ENCODE measurements around the gene SF1.

SF1 gene

DNA sequence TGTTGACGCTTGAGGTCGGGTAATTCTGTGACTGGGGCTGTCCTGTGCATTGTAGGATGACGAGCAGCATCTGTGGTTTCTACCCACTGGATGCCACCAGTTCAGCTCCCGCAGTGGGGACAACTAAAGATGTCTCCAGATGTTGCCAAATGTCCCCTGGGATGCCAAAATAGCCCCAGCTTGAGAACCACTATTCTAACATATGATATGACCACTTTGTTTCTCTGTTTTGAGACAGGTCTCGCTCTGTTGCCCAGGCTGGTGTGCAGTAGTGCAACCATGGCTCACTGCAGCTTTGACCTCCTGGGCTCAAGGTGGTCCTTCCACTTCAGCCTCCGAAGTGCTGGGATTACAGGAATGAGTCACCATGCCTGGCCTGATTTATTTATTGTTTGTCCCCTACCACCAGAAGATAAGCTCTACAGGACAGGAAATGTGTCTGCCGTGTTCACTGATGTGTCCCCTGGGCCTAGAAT lies 36.4 kb upstream of the SF1 start:
- TF ChIP-seq, protein P1, sequence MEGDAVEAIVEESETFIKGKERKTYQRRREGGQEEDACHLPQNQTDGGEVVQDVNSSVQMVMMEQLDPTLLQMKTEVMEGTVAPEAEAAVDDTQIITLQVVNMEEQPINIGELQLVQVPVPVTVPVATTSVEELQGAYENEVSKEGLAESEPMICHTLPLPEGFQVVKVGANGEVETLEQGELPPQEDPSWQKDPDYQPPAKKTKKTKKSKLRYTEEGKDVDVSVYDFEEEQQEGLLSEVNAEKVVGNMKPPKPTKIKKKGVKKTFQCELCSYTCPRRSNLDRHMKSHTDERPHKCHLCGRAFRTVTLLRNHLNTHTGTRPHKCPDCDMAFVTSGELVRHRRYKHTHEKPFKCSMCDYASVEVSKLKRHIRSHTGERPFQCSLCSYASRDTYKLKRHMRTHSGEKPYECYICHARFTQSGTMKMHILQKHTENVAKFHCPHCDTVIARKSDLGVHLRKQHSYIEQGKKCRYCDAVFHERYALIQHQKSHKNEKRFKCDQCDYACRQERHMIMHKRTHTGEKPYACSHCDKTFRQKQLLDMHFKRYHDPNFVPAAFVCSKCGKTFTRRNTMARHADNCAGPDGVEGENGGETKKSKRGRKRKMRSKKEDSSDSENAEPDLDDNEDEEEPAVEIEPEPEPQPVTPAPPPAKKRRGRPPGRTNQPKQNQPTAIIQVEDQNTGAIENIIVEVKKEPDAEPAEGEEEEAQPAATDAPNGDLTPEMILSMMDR (IDR thresholded peaks at IDR 0.05; ENCODE audit: low read depth, low read length) = no peak
- no peak overlapping the region for H3K4me3 ChIP-seq (ENCODE audit: low read depth, low read length)

DNA sequence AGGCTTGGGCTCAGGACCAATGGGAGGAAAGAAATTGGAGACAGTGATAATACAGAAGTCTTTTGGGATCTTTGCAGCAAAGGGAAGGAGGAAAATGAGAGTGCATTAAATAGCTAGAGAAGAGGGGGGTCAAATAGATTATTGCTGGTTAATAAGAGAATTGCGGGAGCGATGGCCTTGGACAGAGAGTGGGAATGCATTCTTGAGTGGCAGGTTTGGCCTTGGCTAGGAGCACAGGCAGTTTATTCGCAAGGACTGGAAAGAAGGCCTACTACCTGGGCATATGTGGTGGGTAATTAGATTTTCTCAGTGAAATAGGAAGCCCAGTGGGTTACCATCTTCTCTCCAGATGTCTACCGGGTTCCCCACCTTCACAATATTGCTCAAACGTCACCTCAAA lies 35.5 kb upstream of the SF1 start:
- TF ChIP-seq, protein P1 (IDR thresholded peaks at IDR 0.05; ENCODE audit: low read depth, low read length) = no peak
- H3K4me3 ChIP-seq (ENCODE audit: low read depth, low read length) = no peak overlapping the region

DNA sequence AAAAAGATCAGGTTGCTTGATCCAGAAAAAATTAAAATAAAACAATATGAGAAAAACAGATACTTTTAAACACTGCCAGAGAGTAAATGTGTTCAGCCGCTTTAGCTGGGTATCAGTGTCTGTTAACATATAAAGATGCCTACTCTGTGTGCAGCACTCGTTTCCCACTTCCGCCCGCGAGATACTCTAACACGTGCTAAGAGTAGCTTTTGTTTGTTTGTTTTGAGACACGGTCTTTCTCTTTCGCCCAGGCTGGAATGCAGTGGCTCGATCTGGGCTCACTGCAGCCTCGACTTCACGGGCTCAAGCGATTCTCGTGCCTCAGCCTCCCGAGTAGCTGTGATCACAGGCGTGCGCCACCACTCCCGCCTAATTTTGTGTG lies 32.5 kb upstream of the SF1 start:
- peak overlapping the region; percentile 71 for H3K4me3 ChIP-seq (ENCODE audit: low read depth, low read length)

DNA sequence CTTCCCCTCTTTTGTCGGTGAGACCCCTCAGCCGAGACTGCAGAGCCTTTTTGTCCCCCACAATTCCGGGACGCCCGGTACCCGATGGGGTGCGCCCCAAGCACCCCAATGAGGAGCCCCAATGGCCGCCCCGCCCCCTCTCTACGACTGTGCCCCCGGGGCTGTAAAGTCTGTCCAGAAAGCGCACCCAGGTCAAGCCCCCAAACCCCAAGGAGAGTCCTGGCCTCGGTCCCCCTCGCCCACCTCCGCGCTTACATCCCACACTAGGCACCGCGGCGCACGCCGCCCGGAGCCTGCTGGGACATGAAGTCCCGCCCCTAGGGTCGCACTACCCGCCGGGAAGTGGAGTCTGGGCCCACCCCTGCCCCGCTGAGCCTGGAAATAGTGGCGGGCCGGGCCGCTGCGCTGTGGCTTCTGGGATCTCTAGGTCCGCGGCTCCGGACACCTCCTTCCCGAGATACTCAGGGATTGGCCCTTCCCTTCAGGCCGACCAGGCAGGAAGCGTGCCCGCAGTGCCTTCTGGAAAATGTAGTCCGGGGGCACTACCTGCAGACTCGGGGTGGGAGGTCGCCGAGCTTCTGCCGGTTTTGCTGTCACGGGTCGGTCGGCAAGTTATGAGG lies 32.0 kb upstream of the SF1 start, which contains the start of gene MEN1:
TSS of gene MEN1 (minus strand) at position 281 of the 620 bp plus-strand sequence. CDS start 442 bp downstream, outside the sequence.
- TF ChIP-seq, protein P1 (IDR thresholded peaks at IDR 0.05; ENCODE audit: low read depth, low read length) = no peak

More for the DNA sequence above, 32.5 kb upstream of the SF1 start:
- TF ChIP-seq, protein P1 (IDR thresholded peaks at IDR 0.05; ENCODE audit: low read depth, low read length) = no peak

DNA sequence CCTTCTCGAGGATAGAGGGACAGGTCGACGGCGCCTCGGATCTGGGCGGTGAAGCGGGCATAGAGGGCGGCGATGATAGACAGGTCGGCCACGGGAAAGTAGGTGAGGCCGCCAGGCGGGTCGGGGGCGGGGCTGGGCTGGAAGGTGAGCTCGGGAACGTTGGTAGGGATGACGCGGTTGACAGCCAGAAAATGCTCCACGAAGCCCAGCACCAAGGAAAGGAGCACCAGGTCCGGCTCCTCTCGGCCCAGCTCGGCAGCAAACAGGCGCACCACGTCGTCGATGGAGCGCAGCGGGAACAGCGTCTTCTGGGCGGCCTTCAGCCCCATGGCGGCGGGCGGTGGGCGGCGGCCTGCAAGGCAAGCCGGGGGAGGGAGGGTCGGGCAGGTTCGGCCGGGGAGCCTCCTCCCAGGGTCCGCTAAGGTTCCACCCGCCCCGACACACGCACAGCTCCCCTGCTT lies 31.5 kb upstream of the SF1 start:
- peak overlapping the region; percentile 71 for H3K4me3 ChIP-seq (ENCODE audit: low read depth, low read length)
- TF ChIP-seq, protein P1 (IDR thresholded peaks at IDR 0.05; ENCODE audit: low read depth, low read length) = no peak

More for the DNA sequence above, 32.0 kb upstream of the SF1 start, which contains the start of gene MEN1:
- H3K4me3 ChIP-seq (ENCODE audit: low read depth, low read length) = peak within 1 kb of the TSS; percentile 71

DNA sequence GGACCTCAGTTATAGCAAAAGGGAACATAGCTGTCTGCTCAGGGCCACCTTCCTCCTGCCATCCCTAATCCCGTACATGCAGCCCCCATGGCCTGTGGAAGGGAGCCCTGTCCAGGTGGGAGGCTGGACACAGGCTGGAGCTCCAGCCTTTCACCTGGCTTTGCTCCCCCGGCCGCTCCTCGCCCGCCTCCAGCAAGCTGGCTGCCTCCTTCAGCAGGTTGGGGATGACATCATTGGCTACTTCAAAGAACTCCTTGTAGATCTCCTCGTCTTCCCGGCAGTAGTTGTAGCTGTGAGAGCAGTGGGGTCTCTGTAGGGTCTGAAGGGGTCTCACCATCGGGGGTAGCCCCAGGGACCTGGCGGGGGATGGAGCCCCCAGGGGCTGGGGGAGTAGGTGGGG lies 27.1 kb upstream of the SF1 start:
- TF ChIP-seq, protein P1 (IDR thresholded peaks at IDR 0.05; ENCODE audit: low read depth, low read length) = no peak
- H3K4me3 ChIP-seq (ENCODE audit: low read depth, low read length) = no peak overlapping the region
